NCI-H748 (cell line): Measurements from ENCODE around the gene LRRC26.

Source experiments
- DNase-seq: peaks from one replicate; lab custom pipeline; 2025; ENCODE audit not compliant: unreplicated experiment; lab: John Stamatoyannopoulos, UW

LRRC26 gene

GRCh38 chr9:137199411-137200121 lies 29.7 kb upstream of the LRRC26 start:
- DNase-seq = peak; percentile 47

DNA sequence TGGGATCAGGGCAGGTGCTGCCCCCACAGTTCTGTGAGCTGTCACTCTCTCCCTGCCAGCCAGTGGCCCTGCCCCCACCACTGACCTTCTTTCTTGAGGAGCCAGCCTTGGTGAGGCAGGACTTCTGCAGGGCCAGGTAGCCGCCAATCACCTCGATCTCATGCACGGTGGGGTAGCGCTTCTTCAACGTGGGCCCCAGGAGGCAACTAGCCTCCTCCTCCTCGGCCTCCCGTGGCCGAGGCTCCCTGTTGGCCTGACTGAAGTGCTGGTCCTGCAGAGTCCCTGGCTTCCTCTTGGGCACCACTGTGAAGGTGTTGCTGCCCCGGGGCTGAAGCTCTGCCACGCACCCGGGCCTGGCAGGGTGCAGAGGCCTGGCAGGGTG lies 29.0 kb upstream of the LRRC26 start:
- no peak for DNase-seq

- no peak for DNase-seq
Observed at GRCh38 chr9:137198051-137198901, 28.4 kb upstream of the LRRC26 start.

GRCh38 chr9:137195525-137196220 lies 25.8 kb upstream of the LRRC26 start:
- DNase-seq = peak; percentile 94

DNA sequence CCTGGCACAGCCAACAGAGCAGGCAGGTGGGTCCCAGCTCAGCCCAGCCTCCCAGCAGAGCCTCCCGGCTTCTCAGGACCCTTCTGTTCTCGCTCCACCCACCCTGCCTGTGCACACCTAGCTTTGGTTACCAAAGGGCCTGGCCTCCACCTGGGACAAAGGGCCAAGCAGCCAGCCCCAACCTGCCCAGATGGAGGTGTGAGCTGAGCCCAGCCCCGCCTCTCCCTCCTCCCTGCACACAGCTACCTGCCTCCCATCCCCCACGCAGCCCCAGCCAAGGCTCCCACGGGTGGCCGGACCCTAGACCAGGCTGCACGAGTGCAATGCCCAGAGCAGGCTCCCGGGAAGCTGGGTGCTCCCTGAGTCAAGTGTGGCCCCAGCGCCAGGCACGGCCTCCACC lies 25.1 kb upstream of the LRRC26 start:
- peak; percentile 32 for DNase-seq

DNA sequence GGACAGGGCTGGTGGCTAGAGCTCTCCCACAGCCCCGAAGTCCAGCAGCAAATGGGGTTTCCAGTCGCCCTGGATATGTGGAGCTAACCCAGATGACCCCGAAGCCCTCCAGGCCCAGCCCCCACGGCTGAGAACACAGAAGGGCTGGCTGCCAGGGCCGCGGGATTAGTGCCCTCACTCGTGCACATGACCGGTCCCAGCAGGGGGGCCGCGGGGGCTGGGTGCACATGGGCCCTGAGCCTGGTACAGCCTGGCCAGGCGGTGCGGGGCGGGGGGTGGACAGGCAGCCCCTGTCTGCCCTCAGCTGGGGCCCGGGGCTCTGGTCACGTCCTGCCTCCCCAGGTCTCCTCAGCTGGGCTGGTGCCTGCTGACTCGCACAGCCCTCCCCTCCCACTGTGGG lies 24.5 kb upstream of the LRRC26 start:
- no peak for DNase-seq

DNA sequence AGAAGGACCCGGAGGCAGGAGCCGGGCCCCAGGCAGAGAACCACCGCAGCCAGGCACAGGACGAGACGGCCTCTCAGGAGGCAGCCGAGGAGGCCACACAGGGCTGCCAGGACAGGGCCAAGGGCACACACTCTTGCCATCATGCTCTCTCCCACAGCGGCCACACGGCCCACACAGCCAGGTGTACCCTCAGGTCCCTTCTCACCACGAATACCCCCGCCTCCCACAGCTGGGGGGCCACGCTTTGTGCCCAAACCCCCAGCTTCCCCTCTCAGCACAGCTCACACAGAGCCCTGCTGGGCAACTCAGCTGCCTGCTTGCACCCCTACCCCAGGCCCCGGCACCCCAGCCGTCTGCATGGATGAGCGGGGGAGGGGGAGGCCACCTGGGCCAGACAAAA lies 23.9 kb upstream of the LRRC26 start:
- DNase-seq = no peak

DNA sequence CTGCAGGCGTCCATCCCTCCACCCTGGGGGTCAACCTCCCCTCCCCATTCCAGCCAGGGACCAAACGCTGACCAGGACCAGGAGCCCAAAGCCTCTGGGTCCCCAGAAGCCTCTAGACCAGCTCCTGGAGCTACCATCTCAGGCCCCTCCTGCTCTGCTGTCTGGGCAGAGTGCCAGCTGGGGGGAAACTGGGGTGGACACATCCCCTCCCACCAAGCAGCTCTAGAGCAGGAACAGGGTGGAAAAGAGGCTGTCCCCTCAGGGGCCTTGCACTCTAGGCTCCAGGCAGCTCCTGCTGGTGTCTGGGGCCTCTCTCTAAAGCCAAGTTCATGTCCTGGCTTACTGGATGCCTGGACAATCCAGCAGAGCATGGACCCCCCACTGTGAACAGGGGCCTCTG lies 23.0 kb upstream of the LRRC26 start:
- no peak for DNase-seq

- no peak for DNase-seq
Observed at GRCh38 chr9:137192448-137192780, 22.6 kb upstream of the LRRC26 start.

DNA sequence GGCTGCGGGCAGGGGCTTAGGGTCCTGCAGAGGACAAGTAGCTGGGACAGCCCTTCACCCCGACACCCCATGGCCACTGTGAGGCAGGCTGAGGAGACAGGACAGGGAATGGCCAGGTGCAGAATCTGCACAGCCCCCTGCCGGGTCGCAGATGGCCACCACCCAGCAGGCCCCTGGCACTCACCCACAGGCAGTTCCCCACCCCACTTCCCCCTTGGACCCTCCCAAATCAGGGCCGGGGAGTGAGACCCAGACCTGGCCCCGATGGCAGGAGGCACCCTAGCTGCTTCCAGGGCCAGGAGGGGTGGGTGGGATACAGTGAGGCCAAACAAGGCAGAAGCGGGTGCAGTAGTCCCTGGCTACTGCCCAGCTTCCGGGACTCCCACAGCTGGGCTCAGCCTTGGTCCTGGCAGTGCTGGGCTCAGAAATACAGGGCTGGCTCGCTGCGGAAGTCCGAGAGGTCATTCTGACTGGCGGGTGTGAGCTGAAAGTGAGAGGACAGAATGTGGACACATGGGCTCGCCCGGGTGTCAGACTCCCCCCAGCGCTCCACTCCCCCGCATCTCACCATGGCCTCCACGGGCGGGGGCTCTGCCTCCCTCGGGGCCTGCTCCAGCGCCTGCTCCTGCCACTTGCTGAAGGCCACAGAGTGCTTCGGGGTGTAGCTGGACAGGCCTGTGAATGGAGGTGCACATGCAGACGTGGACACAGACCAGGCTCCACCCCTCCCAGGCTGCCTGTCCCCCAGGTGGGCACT lies 22.0 kb upstream of the LRRC26 start:
- no peak for DNase-seq

DNA sequence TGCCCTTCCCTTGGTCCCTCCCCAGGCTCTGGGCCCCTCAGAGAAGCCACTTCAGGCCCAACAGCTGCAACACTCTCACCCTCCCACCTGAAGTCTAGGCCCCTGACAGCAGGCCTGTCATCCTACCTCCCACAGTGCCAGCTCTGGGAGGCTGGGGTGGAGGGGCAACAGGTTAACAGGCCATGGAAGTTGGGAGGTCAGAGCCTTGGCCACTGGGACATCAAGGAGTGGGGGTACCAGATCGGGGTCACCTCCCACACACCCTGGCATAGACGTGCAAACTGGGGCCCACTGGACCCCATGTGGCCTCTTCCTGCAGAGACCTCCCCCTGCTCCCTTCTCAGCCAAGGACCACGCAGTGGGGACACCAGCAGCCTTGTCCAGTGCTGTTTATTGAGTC lies 21.4 kb upstream of the LRRC26 start:
- no peak for DNase-seq

GRCh38 chr9:137190315-137190856 lies 20.5 kb upstream of the LRRC26 start:
- DNase-seq = no peak

DNA sequence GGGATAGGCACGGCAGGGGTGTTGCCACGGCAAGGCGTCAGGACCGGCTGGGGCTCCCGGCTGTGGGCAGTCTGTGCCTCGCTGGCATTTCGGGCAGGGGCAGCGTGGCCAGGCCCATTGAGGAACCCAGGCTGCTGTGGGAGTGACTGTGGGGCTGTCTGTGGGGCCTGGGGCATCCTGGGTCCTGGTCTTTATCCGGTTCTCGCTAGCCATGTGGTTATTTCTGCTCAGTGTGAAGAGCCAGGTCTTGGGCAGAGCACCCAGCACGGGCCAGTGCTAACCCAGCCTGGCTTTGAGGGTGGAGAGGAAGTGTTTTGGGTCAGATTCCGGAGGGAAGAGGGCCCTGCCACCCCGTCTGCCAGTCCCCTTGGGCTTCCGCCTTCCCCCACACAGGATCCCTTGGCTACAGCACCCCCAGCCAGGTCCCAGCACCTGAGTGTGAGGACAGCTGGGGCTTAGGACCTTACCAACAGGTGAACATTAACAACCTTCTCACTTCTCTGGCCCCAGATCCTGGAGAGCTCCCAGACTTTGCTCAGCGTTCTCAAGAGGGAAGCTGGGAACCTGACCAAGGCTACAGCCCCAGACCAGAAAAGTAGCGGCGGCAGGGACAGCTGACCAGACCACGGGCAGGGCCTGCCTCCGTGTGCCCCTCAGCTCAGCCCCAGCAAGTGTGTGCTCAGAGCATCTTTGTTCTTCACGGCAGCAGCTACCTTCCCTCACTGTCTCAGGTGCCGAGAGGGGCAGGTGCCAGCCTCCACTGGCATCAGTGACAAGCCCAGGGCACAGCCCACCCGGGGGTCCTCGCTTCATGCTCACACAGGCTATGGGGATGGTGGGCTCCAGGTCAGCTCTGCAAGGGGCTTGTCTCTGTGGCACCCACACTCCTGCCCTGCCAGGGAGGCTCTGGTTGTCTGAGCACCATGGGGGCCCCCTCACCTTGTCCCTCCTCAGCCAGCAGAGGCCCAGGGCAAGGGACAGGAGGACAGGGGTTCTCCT lies 19.7 kb upstream of the LRRC26 start:
- DNase-seq = no peak

GRCh38 chr9:137188490-137189296 lies 18.8 kb upstream of the LRRC26 start, which contains the start of the genes ANAPC2 and SSNA1:
TSS of gene ANAPC2 (minus strand) at chr9:137188560. CDS start at chr9:137188532, 28 bp downstream.
TSS of gene SSNA1 (plus strand) at chr9:137188676. CDS start at chr9:137188727, 51 bp downstream.
- DNase-seq = peak; percentile 93

DNA sequence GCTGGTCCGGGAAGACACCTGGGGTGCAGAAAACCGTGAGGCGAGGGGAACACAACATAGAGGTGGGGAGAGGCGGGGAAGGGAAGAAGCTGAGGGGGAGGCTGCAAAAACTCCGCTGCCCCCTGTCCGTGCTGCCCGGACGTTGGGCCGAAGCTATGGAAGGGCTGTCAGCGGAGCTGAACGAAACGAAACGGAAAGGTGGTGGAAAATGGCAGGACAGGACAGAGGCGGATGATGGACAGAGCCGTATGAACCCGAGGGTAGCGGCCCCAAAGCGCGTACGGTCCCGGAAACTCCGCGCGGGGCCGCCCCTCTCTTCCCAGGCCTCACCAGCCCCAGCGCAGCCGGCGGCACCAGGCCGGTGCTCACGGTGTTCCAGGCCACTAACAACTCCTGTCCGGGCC lies 18.2 kb upstream of the LRRC26 start:
- DNase-seq = no peak

DNA sequence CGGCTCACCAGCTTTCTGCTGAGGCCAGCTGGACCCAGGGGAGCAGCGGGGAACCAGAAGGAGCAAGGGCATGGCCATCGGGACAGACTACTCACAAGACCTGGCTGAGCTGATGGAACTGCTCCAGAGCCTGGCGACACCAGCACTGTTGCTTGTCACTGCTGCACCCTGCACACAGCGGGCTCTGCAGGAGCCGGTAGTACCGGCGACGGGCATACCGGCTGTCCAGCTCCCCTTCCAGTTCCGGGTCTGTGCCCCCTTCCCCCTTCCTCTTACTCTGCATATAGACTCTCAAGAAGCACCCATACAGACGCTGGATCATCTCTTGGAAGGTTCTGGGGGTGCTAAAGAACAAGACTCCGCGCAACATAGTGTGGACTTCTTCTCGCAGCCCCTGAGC lies 17.5 kb upstream of the LRRC26 start:
- DNase-seq = no peak

DNA sequence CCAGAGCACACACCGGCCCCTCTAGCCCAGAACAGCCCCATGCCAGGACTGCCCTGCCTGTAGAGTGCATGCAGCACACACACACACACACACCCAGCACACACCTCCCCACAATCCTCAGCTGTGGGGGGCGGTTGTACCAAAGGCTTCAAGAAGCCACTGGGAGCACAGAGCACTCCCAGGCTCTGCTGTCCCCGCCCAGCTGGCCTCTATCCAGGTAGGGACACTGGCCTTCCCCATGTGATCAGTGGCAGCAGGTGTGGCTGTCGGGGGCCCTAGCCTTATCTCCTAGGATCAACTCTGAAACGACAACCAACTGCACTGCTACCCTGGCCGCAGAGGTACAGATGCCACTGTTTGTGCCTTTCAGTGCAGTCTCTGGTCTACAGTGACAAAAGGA lies 16.5 kb upstream of the LRRC26 start:
- DNase-seq = no peak

DNA sequence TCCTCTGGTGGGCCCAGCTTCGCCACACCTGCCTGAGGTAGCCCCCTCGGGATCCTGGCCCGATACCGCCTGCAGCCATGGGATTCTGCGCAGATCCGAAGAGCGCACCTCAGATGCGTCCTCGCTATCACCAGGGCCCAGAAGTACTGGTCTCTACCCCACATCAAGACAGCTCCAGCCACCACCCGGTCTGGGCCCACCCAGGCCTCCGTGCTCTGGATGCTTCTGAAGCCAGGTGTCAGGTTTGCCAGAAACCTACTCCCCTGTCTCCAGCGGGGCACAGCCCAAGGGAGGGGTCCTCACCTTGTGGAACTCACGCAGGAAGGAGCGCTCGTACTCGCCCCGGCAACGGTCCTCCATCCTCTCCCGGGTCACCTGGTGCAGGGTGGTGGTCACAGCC lies 16.1 kb upstream of the LRRC26 start:
- no peak for DNase-seq
